Measurements from ENCODE around the gene KBTBD2.

DNA sequence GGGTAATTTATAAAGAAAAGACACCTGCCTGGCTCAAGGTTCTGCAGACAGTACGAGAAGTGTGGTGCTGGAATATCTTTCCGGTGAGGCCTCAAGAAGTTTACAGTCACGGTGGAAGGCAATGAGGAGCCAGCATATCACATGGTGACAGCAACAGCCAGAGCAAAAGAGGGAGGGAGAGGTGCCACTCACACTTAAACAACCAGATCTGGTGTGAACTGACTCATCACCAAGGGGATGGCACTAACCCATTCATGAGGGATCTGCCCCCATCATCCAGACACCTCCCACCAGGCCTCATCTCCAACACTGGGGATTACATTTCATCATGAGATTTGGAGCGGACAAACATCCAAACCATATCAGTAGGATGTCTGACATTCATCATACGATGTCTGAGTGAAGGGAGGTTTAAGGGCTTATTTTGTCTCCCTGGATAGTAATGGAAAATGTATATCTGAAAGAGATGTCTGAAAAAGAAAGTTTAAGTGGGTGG, 23.5 kb upstream of the KBTBD2 start:
- TF ChIP-seq CTCF (conservative IDR thresholded peaks at IDR 0.05) (no peak), ZFX (IDR thresholded peaks at IDR 0.05) (no peak)
